Measurements from ENCODE around the gene RASSF8. TPM values are rescaled to one million over a fixed set of nuclear protein-coding genes. Genes with fewer than 3 reads are reported as not detected.

The RASSF8 gene
- total and polyA plus RNA-seq, 2 donors (not counting 3 experiments of a cell fraction or from before 2014, with no cell fraction given), result 11.1 to 59.3 TPM

GRCh38 chr12:26116829-26117715, 158.6 kb downstream of the RASSF8 start:
- BruUV-seq (replicated peaks), result no TSS peak
- dilution Hi-C loops (cut with MboI; ENCODE audit: extremely low pct_ligation_motif_present, low sequenced_read_pairs) (no loop called here), intact Hi-C loops (cut with micrococcal nuclease) (loop anchor here (5.0 kb wide), 1 partner anchor 715 kb away; the partner anchor contains the start of gene ITPR2)
- Histone ChIP-seq H3K4me2 (ENCODE audit: insufficient read depth, low read length) (no peak overlapping the region), H3K27ac (ENCODE audit: insufficient read depth, low read depth, low read length) (no peak overlapping the region), H3K9ac (replicated peaks; ENCODE audit: extremely low read depth, insufficient read depth, low read length) (no peak overlapping the region), H3K9me3 (replicated peaks; ENCODE audit: control insufficient read depth, insufficient read depth, low read length) (no peaks in the 10 kb centered on the region), H3K36me3 (ENCODE audit: control insufficient read depth in 2 of 2, extremely low read depth in 1 of 2, insufficient read depth in 2 of 2, low read length in 2 of 2) (no peaks in the 10 kb centered on the region), H3K4me3 (replicated peaks in 1 of 3; ENCODE audit: insufficient read depth in 1 of 3, low read depth in 1 of 3, low read length in 3 of 3) (no peak overlapping the region), H3K9me1 (replicated peaks; ENCODE audit: control insufficient read depth, extremely low read depth, insufficient read depth, low read length) (no peaks in the 10 kb centered on the region), H3K27me3 (ENCODE audit: control insufficient read depth in 2 of 2, insufficient read depth in 2 of 2, low read length in 2 of 2) (no peaks in the 10 kb centered on the region), H3K79me2 (ENCODE audit: control insufficient read depth, insufficient read depth, low read length) (no peaks in the 10 kb centered on the region), H3K4me1 (ENCODE audit: control insufficient read depth, extremely low read depth, insufficient read depth, low read length) (peaks cover 16% of the 10 kb centered on the region), H2AFZ (ENCODE audit: low read depth, low read length) (no peak overlapping the region), H4K20me1 (replicated peaks; ENCODE audit: control insufficient read depth, extremely low read depth, insufficient read depth, low read length) (no peaks in the 10 kb centered on the region)
- no peak for FAIRE-seq
- POLR2A ChIA-PET, result no interaction called here
- CTCF ChIA-PET, result interaction anchor here (1.5 kb wide), 1 partner anchor 497 kb away, joined by 6 read pairs; no protein-coding TSS in a partner anchor
- no peak for TF ChIP-seq POLR2A (IDR thresholded peaks at IDR 0.05; ENCODE audit: low read depth, low read length)
- no peak for DNase-seq (ENCODE audit: low read depth, low spot score)

- no peak overlapping the region for H3K4me3 ChIP-seq (replicated peaks in 1 of 3; ENCODE audit: insufficient read depth in 1 of 3, low read depth in 1 of 3, low read length in 3 of 3)
- no peaks in the 10 kb centered on the region for H3K36me3 ChIP-seq (ENCODE audit: control insufficient read depth in 2 of 2, extremely low read depth in 1 of 2, insufficient read depth in 2 of 2, low read length in 2 of 2)
- no peaks in the 10 kb centered on the region for H3K9me1 ChIP-seq (replicated peaks; ENCODE audit: control insufficient read depth, extremely low read depth, insufficient read depth, low read length)
- H3K4me1 ChIP-seq (ENCODE audit: control insufficient read depth, extremely low read depth, insufficient read depth, low read length), result peaks cover 21% of the 10 kb centered on the region
- no peak for DNase-seq (ENCODE audit: low read depth, low spot score)
- TF ChIP-seq CTCF (IDR thresholded peaks at IDR 0.05; ENCODE audit: extremely low read depth in 1 of 2, insufficient read depth in 1 of 2, low read depth in 1 of 2, low read length in 2 of 2) (no peak), EZH2 (IDR thresholded peaks at IDR 0.05; ENCODE audit: borderline replicate concordance, low read depth, low read length, severe bottlenecking) (no peak), MAX (IDR thresholded peaks at IDR 0.05; ENCODE audit: insufficient read depth, insufficient read length) (no peak), FOS (IDR thresholded peaks at IDR 0.05; ENCODE audit: borderline replicate concordance, insufficient read depth, low read length) (no peak), JUN (IDR thresholded peaks at IDR 0.05; ENCODE audit: borderline replicate concordance, insufficient read depth, insufficient read length, low read depth) (no peak), POLR2AphosphoS5 (IDR thresholded peaks at IDR 0.05; ENCODE audit: insufficient read depth, low read depth, low read length) (no peak), POLR2A (IDR thresholded peaks at IDR 0.05; ENCODE audit: low read depth, low read length) (no peak), MYC (IDR thresholded peaks at IDR 0.05; ENCODE audit: low read depth, low read length) (no peak), GATA2 (IDR thresholded peaks at IDR 0.05; ENCODE audit: insufficient read depth, insufficient read length, low read depth, low read length) (no peak)
- dilution Hi-C loops (cut with MboI; ENCODE audit: extremely low pct_ligation_motif_present, low sequenced_read_pairs) (no loop called here), intact Hi-C loops (cut with micrococcal nuclease) (loop anchor here (2.0 to 5.0 kb wide), 3 partner anchors 316 to 714 kb away; partner anchors contain the start of gene ITPR2)
- ChIA-PET CTCF (interaction anchor here (0.8 to 2.8 kb wide), 23 partner anchors 10 to 1188 kb away, joined by 3 to 48 read pairs (median 6); no protein-coding TSS in a partner anchor), POLR2A (no interaction called here)
- no peaks in the 10 kb centered on the region for H4K20me1 ChIP-seq (replicated peaks; ENCODE audit: control insufficient read depth, extremely low read depth, insufficient read depth, low read length)
- no peak overlapping the region for H2AFZ ChIP-seq (ENCODE audit: low read depth, low read length)
- no peaks in the 10 kb centered on the region for H3K79me2 ChIP-seq (ENCODE audit: control insufficient read depth, insufficient read depth, low read length)
- no peak overlapping the region for H3K4me2 ChIP-seq (ENCODE audit: insufficient read depth, low read length)
- H3K9ac ChIP-seq (replicated peaks; ENCODE audit: extremely low read depth, insufficient read depth, low read length), result no peak overlapping the region
- FAIRE-seq, result no peak
- no peak overlapping the region for H3K27ac ChIP-seq (ENCODE audit: insufficient read depth, low read depth, low read length)
- no peaks in the 10 kb centered on the region for H3K9me3 ChIP-seq (replicated peaks; ENCODE audit: control insufficient read depth, insufficient read depth, low read length)
- peaks cover under 1 to 6% of the 10 kb centered on the region in 2 experiments for H3K27me3 ChIP-seq (ENCODE audit: control insufficient read depth in 2 of 2, insufficient read depth in 2 of 2, low read length in 2 of 2)
- BruUV-seq (replicated peaks), result no TSS peak
Observed at GRCh38 chr12:26118308-26118707, 159.8 kb downstream of the RASSF8 start.

Measured in endothelial cell of umbilical vein (primary cell).